ENCODE measurements around the gene CDK10. TPM values are rescaled to one million over a fixed set of nuclear protein-coding genes. Genes with fewer than 3 reads are reported as not detected.

CDK10 gene
- total and polyA plus RNA-seq, 9 of the 15 experiments (the other 6 are each of a cell fraction or from before 2014, with no cell fraction given), result 2.0 to 85.1 (median 40.1) TPM

GRCh38 chr16:89700100-89700648, 13.7 kb downstream of the CDK10 start (continued):
- TF ChIP-seq RREB1 (CRISPR knock-in tag; IDR thresholded peaks at IDR 0.05) (no peak), CTBP1 (IDR thresholded peaks at IDR 0.05; ENCODE audit: borderline replicate concordance) (peak; percentile 68), TEAD4 (IDR thresholded peaks at IDR 0.05; ENCODE audit: low read length) (no peak; the same call in none of the 2 replicates), TEAD4 (CRISPR knock-in tag; IDR thresholded peaks at IDR 0.05; ENCODE audit: borderline replicate concordance) (no peak), U2AF2 (optimal IDR thresholded peaks at IDR 0.05; ENCODE audit: low read depth, low read length) (no peak), RAD51 (IDR thresholded peaks at IDR 0.05; ENCODE audit: borderline replicate concordance, low read depth) (peak; percentile 93), NR1H2 (CRISPR knock-in tag; IDR thresholded peaks at IDR 0.05) (no peak), RBM15 (IDR thresholded peaks at IDR 0.05; ENCODE audit: insufficient read depth, low read length) (no peak), IRF2 (CRISPR knock-in tag; IDR thresholded peaks at IDR 0.05) (no peak), PPARD (CRISPR knock-in tag; IDR thresholded peaks at IDR 0.05) (no peak), ZNF263 (CRISPR knock-in tag; IDR thresholded peaks at IDR 0.05; ENCODE audit: borderline replicate concordance) (peak; percentile 24; the same call in 1 of the 2 replicates), MAX (CRISPR knock-in tag; IDR thresholded peaks at IDR 0.05) (peak; percentile 91), SIN3B (IDR thresholded peaks at IDR 0.05; ENCODE audit: low read depth) (no peak), POLR2H (tag; IDR thresholded peaks at IDR 0.05; ENCODE audit: low read depth) (no peak), NCOA1 (IDR thresholded peaks at IDR 0.05; ENCODE audit: low read depth) (no peak), KLF6 (CRISPR knock-in tag; IDR thresholded peaks at IDR 0.05; ENCODE audit: borderline replicate concordance) (peak; percentile 5; the same call in 1 of the 2 replicates), ZNF41 (CRISPR knock-in tag; conservative IDR thresholded peaks at IDR 0.05) (no peak), HDAC8 (tag; IDR thresholded peaks at IDR 0.05) (no peak), ZNF445 (CRISPR knock-in tag; IDR thresholded peaks at IDR 0.05; ENCODE audit: low read depth) (no peak), RFX7 (CRISPR knock-in tag; IDR thresholded peaks at IDR 0.05) (no peak)
- TF ChIP-seq, protein P1, sequence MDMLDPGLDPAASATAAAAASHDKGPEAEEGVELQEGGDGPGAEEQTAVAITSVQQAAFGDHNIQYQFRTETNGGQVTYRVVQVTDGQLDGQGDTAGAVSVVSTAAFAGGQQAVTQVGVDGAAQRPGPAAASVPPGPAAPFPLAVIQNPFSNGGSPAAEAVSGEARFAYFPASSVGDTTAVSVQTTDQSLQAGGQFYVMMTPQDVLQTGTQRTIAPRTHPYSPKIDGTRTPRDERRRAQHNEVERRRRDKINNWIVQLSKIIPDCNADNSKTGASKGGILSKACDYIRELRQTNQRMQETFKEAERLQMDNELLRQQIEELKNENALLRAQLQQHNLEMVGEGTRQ (CRISPR knock-in tag; IDR thresholded peaks at IDR 0.05), result peak; percentile 99
- TF ChIP-seq, protein P2, sequence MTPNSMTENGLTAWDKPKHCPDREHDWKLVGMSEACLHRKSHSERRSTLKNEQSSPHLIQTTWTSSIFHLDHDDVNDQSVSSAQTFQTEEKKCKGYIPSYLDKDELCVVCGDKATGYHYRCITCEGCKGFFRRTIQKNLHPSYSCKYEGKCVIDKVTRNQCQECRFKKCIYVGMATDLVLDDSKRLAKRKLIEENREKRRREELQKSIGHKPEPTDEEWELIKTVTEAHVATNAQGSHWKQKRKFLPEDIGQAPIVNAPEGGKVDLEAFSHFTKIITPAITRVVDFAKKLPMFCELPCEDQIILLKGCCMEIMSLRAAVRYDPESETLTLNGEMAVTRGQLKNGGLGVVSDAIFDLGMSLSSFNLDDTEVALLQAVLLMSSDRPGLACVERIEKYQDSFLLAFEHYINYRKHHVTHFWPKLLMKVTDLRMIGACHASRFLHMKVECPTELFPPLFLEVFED (CRISPR knock-in tag; conservative IDR thresholded peaks at IDR 0.05), result no peak
